Lower leg skin (tissue), 4 donors: ENCODE measurements around the gene CLIP4. TPM values are rescaled to one million over a fixed set of nuclear protein-coding genes. Genes with fewer than 3 reads are reported as not detected.

ENCODE experiments used
- DNase-seq, 2 donors: peaks; one replicate each; pipeline ENCODE4 v3.0.0-alpha.2; 2019; ENCODE audit warnings: low spot score in 2 of 2
- H3K4me3 ChIP-seq: fragments of 200-600 bp; sonication (generic); 2 replicates; pipeline ENCODE4 v1.5.1; 2017; ENCODE audit warnings: mild to moderate bottlenecking, low read depth; ENCODE audit not compliant: poor library complexity, severe bottlenecking
- CTCF ChIP-seq, 3 donors: fragments of 450-650 bp; IDR thresholded peaks; one replicate each; pipeline ENCODE4 v1.5.1; 2016; ENCODE audit warnings: antibody characterized with exemption in 3 of 3, mild to moderate bottlenecking in 3 of 3, moderate library complexity in 2 of 3
- POLR2A ChIP-seq, 2 donors: fragments of 450-650 bp; IDR thresholded peaks; one replicate each; pipeline ENCODE4 v1.6.1; 2016 to 2017; ENCODE audit warnings: antibody characterized with exemption in 2 of 2, mild to moderate bottlenecking in 1 of 2, moderate library complexity in 1 of 2
- WGBS, 2 donors: methylation state at CpG; one replicate each; pipeline ENCODE4 v1.1.5; 2018; 5-methylcytosine and 5-hydroxymethylcytosine counted together
- intact Hi-C: fragments of 100-400 bp; cut with DNase I; formaldehyde crosslinking; loops from one replicate; pipeline ENCODE4 v1.15.0; 2023; ENCODE audit warnings: low total_unique reads
- total RNA-seq, 4 donors: library from RNA; depleted of rRNA; stranded (reverse); fragments of >200 nt; gene quantifications; one replicate each; pipeline ENCODE4 v1.1.0, GENCODE V29; 2016

CLIP4 gene
- total RNA-seq, 4 donors from 2014 or later: 50.6 to 82.2 (median 58.1) TPM

GRCh38 chr2:29216609-29216909, 101.3 kb downstream of the CLIP4 start:
- 93% methylated on average over 5 of the region's 5 CpGs for WGBS, 2 donors
- TF ChIP-seq POLR2A (IDR thresholded peaks at IDR 0.05) (no peak), CTCF (IDR thresholded peaks at IDR 0.05) (no peak)
- DNase-seq: no peak
- H3K4me3 ChIP-seq: no peak overlapping the region
- intact Hi-C loops: no loop called here

- intact Hi-C loops: no loop called here
- WGBS, 2 donors: 75 to 82% methylated on average over 6 of the region's 6 CpGs
- no peak overlapping the region for H3K4me3 ChIP-seq
- TF ChIP-seq POLR2A (IDR thresholded peaks at IDR 0.05): no peak
- no peak for TF ChIP-seq CTCF (IDR thresholded peaks at IDR 0.05)
- peak in 1 of 2 donors; percentile 39 for DNase-seq
These were observed 102.9 kb downstream of the CLIP4 start for GRCh38 chr2:29218071-29218470.

GRCh38 chr2:29218550-29219125, 103.4 kb downstream of the CLIP4 start:
- 81 to 90% methylated on average over 4 of the region's 4 CpGs for WGBS, 2 donors
- H3K4me3 ChIP-seq: no peak overlapping the region
- TF ChIP-seq CTCF (IDR thresholded peaks at IDR 0.05) (no peak), POLR2A (IDR thresholded peaks at IDR 0.05) (no peak)
- intact Hi-C loops: no loop called here
- DNase-seq: peak in 1 of 2 donors; percentile 63

- intact Hi-C loops: no loop called here
- WGBS, 2 donors: 78 to 92% methylated on average over 4 of the region's 4 CpGs
- TF ChIP-seq CTCF (IDR thresholded peaks at IDR 0.05) (no peak), POLR2A (IDR thresholded peaks at IDR 0.05) (no peak)
- DNase-seq: peak in 1 of 2 donors; percentile 32
- no peak overlapping the region for H3K4me3 ChIP-seq
These were observed 104.2 kb downstream of the CLIP4 start for GRCh38 chr2:29219374-29219773.

DNA sequence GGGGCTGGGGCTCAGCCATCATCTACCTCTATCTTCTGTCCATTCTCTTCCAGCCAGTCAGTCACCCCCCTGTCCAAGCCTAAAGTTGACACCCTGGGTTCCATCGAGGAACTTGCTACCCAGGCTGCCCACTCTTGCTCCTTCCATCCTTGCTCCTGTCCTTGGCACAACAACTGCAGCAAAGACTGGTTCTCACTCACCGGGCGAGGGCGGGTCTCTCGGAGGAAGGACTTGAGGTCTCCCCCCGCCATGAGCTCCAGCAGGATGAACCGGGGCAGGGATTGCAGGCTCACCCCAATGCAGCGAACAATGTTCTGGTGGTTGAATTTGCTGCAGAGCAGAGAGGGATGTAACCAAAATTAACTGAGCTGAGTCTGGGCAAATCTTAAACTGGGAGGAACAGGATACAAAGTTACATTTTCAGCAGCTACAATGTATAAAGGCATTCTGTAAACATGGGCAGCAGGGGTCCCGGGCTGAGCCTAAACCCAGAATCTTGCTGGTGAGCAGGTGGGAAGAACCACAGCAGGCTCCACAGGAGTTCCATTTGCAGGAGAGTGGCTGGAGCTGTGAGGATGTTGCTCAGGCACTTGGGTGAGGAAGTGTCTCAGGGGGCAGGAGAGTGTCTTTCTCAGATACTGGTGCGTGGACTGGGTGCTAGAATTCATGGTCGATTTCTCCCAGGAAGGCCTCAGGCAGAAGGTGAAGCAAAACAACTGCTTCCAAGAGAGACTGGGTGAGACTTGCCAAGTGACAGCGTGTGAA, 105.5 kb downstream of the CLIP4 start:
- intact Hi-C loops: no loop called here
- TF ChIP-seq POLR2A (IDR thresholded peaks at IDR 0.05): no peak
- no peak for TF ChIP-seq CTCF (IDR thresholded peaks at IDR 0.05)
- H3K4me3 ChIP-seq: no peak overlapping the region
- peak in 1 of 2 donors; percentile 79 for DNase-seq
- 81 to 84% methylated on average over 12 of the region's 12 CpGs for WGBS, 2 donors
